HG03565 (cell line): ENCODE data around the gene PTPRM.

Source experiments
- ATAC-seq: cut with Tn5 transposase; IDR thresholded peaks from one replicate; pipeline ENCODE4 v1.9.1; 2021; ENCODE audit warnings: mild to moderate bottlenecking, moderate library complexity; ENCODE audit not compliant: unreplicated experiment

The PTPRM gene

GRCh38 chr18:7885865-7886264 is 318.7 kb downstream of the PTPRM start:
- ATAC-seq = no peak

- ATAC-seq = no peak
These were observed 319.3 kb downstream of the PTPRM start for GRCh38 chr18:7886436-7886835.

- ATAC-seq = no peak
These were observed 322.4 kb downstream of the PTPRM start for GRCh38 chr18:7889515-7889914.

- no peak for ATAC-seq
These were observed 323.0 kb downstream of the PTPRM start for GRCh38 chr18:7890075-7890474.

- no peak for ATAC-seq
These were observed 325.4 kb downstream of the PTPRM start for GRCh38 chr18:7892556-7892955.

GRCh38 chr18:7894592-7894991 is 327.5 kb downstream of the PTPRM start:
- no peak for ATAC-seq

GRCh38 chr18:7895346-7895745 is 328.2 kb downstream of the PTPRM start:
- ATAC-seq = no peak

GRCh38 chr18:7896161-7896560 is 329.0 kb downstream of the PTPRM start:
- no peak for ATAC-seq

- no peak for ATAC-seq
These were observed 329.8 kb downstream of the PTPRM start for GRCh38 chr18:7896805-7897518.

- no peak for ATAC-seq
These were observed 331.1 kb downstream of the PTPRM start for GRCh38 chr18:7898181-7898580.

GRCh38 chr18:7899078-7899477 is 332.0 kb downstream of the PTPRM start:
- no peak for ATAC-seq

GRCh38 chr18:7900091-7900490 is 333.0 kb downstream of the PTPRM start:
- ATAC-seq = no peak

- no peak for ATAC-seq
These were observed 334.5 kb downstream of the PTPRM start for GRCh38 chr18:7901657-7902056.

- ATAC-seq = no peak
These were observed 335.3 kb downstream of the PTPRM start for GRCh38 chr18:7902399-7902839.

- no peak for ATAC-seq
These were observed 337.4 kb downstream of the PTPRM start for GRCh38 chr18:7904529-7904928.

GRCh38 chr18:7908681-7909299 is 341.7 kb downstream of the PTPRM start:
- ATAC-seq = no peak

GRCh38 chr18:7914834-7915670 is 347.9 kb downstream of the PTPRM start:
- no peak for ATAC-seq

GRCh38 chr18:7918701-7919100 is 351.6 kb downstream of the PTPRM start:
- ATAC-seq = no peak

GRCh38 chr18:7919565-7919964 is 352.4 kb downstream of the PTPRM start:
- ATAC-seq = no peak

- ATAC-seq = no peak
These were observed 354.9 kb downstream of the PTPRM start for GRCh38 chr18:7921938-7922587.

GRCh38 chr18:7923105-7923504 is 356.0 kb downstream of the PTPRM start:
- ATAC-seq = no peak
